H1 (cell line): ENCODE results near the gene MAP7. TPM values are rescaled to one million over a fixed set of nuclear protein-coding genes. Genes with fewer than 3 reads are reported as not detected.

ENCODE experiments used
- CTCF ChIA-PET: fragments of 300-600 bp; sonication (Branson Sonifier 250); formaldehyde crosslinking; loops from one replicate; lab custom pipeline; 2021; ENCODE audit not compliant: partially characterized antibody; lab: Charles Lee
- POLR2A ChIA-PET: fragments of 300-600 bp; sonication (Branson Sonifier 250); formaldehyde crosslinking; loops from one replicate; lab custom pipeline; 2021; ENCODE audit warnings: inconsistent platforms; ENCODE audit not compliant: partially characterized antibody; lab: Charles Lee
- DNase-seq, 2 experiments: peaks; one replicate each; pipeline versions ENCODE4 v3.0.0 to v3.0.0-alpha.2; 2010 to 2022; ENCODE audit warnings: low spot score in 2 of 2, low read depth in 1 of 2, mixed read lengths in 1 of 2
- FAIRE-seq: peaks from 2 replicates; lab custom pipeline; 2011; peaks lifted over from hg19 to GRCh38; lab: Jason Lieb, UNC
- H2AFZ ChIP-seq: 2 replicates; pipeline ENCODE4 v1.8.1; 2012; ENCODE audit warnings: low read length, inconsistent platforms
- H2AK5ac ChIP-seq: 2 replicates; pipeline ENCODE4 v1.6.1; 2013; ENCODE audit warnings: low read depth, low read length
- H2BK120ac ChIP-seq: replicated peaks from 2 replicates; pipeline ENCODE3; 2013; ENCODE audit warnings: low read depth, low read length, inconsistent platforms
- H2BK12ac ChIP-seq: 2 replicates; pipeline ENCODE4 v1.6.1; 2013; ENCODE audit warnings: low read depth, low read length
- H2BK15ac ChIP-seq: 2 replicates; pipeline ENCODE4 v1.6.1; 2013; ENCODE audit warnings: low read length
- H2BK20ac ChIP-seq: 2 replicates; pipeline ENCODE4 v1.6.1; 2013; ENCODE audit warnings: low read length
- H2BK5ac ChIP-seq: 2 replicates; pipeline ENCODE4 v1.6.1; 2013; ENCODE audit warnings: low read depth, low read length
- H3K14ac ChIP-seq: 2 replicates; pipeline ENCODE4 v1.6.1; 2013; ENCODE audit warnings: inconsistent platforms; ENCODE audit not compliant: insufficient read length
- H3K18ac ChIP-seq: 2 replicates; pipeline ENCODE4 v1.6.1; 2013; ENCODE audit warnings: low read length; ENCODE audit errors: extremely low read depth
- H3K23ac ChIP-seq: 2 replicates; pipeline ENCODE4 v1.6.1; 2013; ENCODE audit warnings: inconsistent platforms; ENCODE audit not compliant: insufficient read length
- H3K23me2 ChIP-seq: 2 replicates; pipeline ENCODE4 v1.6.1; 2013; ENCODE audit warnings: low read depth, low read length
- H3K27ac ChIP-seq: 2 replicates; pipeline ENCODE4 v1.6.1; 2011; ENCODE audit warnings: low read depth, low read length, inconsistent platforms
- H3K27me3 ChIP-seq, 4 experiments: replicated peaks in 1 of 4; 1 replicate in 1 of 4; 2 replicates in 3 of 4; pipeline versions ENCODE4 v1.6.1 to v1.8.1; 2011 to 2013; ENCODE audit warnings: low read length in 3 of 4, mild to moderate bottlenecking in 3 of 4, inconsistent platforms in 2 of 4, mixed read lengths in 2 of 4, moderate library complexity in 1 of 4; ENCODE audit not compliant: control insufficient read depth in 3 of 4, insufficient read depth in 3 of 4; ENCODE audit errors: extremely low read depth in 1 of 4
- H3K36me3 ChIP-seq, 4 experiments: 2 replicates each; pipeline versions ENCODE4 v1.6.1 to v1.8.1; 2011 to 2013; ENCODE audit warnings: mild to moderate bottlenecking in 4 of 4, low read length in 3 of 4, moderate library complexity in 2 of 4, control low read depth in 1 of 4, inconsistent platforms in 1 of 4; ENCODE audit not compliant: insufficient read depth in 4 of 4, control insufficient read depth in 2 of 4
- H3K4ac ChIP-seq: replicated peaks from 2 replicates; pipeline ENCODE3; 2013; ENCODE audit warnings: low read length, low read depth, mixed read lengths, inconsistent platforms; ENCODE audit not compliant: insufficient read length
- H3K4me1 ChIP-seq, 4 experiments: replicated peaks in 1 of 4; 1 replicate in 1 of 4; 2 replicates in 3 of 4; pipeline versions ENCODE4 v1.6.1 to v1.8.1; 2011 to 2013; ENCODE audit warnings: low read length in 3 of 4, inconsistent platforms in 2 of 4, mixed read lengths in 1 of 4; ENCODE audit not compliant: insufficient read depth in 4 of 4, control insufficient read depth in 3 of 4
- H3K4me2 ChIP-seq, 2 experiments: 2 replicates each; pipeline versions ENCODE4 v1.6.1 to v1.8.1; 2011 to 2013; ENCODE audit warnings: low read depth in 2 of 2, low read length in 2 of 2, control low read depth in 1 of 2, inconsistent platforms in 1 of 2, mild to moderate bottlenecking in 1 of 2; ENCODE audit not compliant: insufficient read depth in 1 of 2
- H3K4me3 ChIP-seq, 4 experiments: fragments of 200-600, 300-600 bp in 1 of 4; sonication (generic), shearing (Covaris generic), sonication (Bioruptor Twin) in 1 of 4; 2 replicates each; pipeline versions ENCODE4 v1.5.1 to v1.8.1; 2011 to 2016; ENCODE audit warnings: low read length in 4 of 4, low read depth in 3 of 4, control low read depth in 2 of 4, inconsistent platforms in 2 of 4, mild to moderate bottlenecking in 2 of 4, mixed read lengths in 1 of 4, moderate library complexity in 1 of 4; ENCODE audit not compliant: insufficient read depth in 2 of 4; ENCODE audit errors: extremely low read depth in 1 of 4
- H3K56ac ChIP-seq: replicated peaks from 2 replicates; pipeline ENCODE3; 2013; ENCODE audit warnings: low read depth, mild to moderate bottlenecking, mixed read lengths, low read length, inconsistent platforms; ENCODE audit not compliant: insufficient read length
- H3K79me1 ChIP-seq: 2 replicates; pipeline ENCODE4 v1.6.1; 2013; ENCODE audit warnings: low read depth, low read length, control low read depth
- H3K79me2 ChIP-seq, 2 experiments: 2 replicates each; pipeline versions ENCODE4 v1.6.1 to v1.8.1; 2012 to 2013; ENCODE audit warnings: low read length in 2 of 2, mild to moderate bottlenecking in 2 of 2, inconsistent platforms in 1 of 2; ENCODE audit not compliant: insufficient read depth in 2 of 2, control insufficient read depth in 1 of 2
- H3K9ac ChIP-seq, 4 experiments: replicated peaks in 1 of 4; 1 replicate in 1 of 4; 2 replicates in 3 of 4; pipeline versions ENCODE4 v1.6.1 to v1.8.1; 2011 to 2013; ENCODE audit warnings: low read depth in 3 of 4, low read length in 3 of 4, control low read depth in 2 of 4, mild to moderate bottlenecking in 2 of 4, moderate library complexity in 2 of 4, inconsistent platforms in 1 of 4; ENCODE audit errors: extremely low read depth in 1 of 4
- H3K9me3 ChIP-seq, 2 experiments: 2 replicates each; pipeline versions ENCODE4 v1.6.1 to v1.8.1; 2012 to 2013; ENCODE audit warnings: mild to moderate bottlenecking in 2 of 2, moderate library complexity in 2 of 2, control low read depth in 1 of 2, inconsistent platforms in 1 of 2, low read depth in 1 of 2, low read length in 1 of 2, mixed read lengths in 1 of 2; ENCODE audit not compliant: insufficient read depth in 2 of 2
- H4K20me1 ChIP-seq, 2 experiments: replicated peaks in 1 of 2; 2 replicates each; pipeline versions ENCODE3 to v1.8.1; 2011 to 2013; ENCODE audit warnings: inconsistent platforms in 2 of 2, low read length in 2 of 2, mild to moderate bottlenecking in 1 of 2; ENCODE audit not compliant: insufficient read depth in 2 of 2, control insufficient read depth in 1 of 2
- H4K5ac ChIP-seq: 2 replicates; pipeline ENCODE4 v1.6.1; 2013; ENCODE audit warnings: low read length, low read depth, mixed read lengths, inconsistent platforms; ENCODE audit not compliant: insufficient read length
- H4K8ac ChIP-seq: 2 replicates; pipeline ENCODE4 v1.8.0; 2013; ENCODE audit warnings: mild to moderate bottlenecking, moderate library complexity, low read length, inconsistent platforms; ENCODE audit not compliant: insufficient read depth; ENCODE audit errors: extremely low read depth
- H4K91ac ChIP-seq: replicated peaks from 2 replicates; pipeline ENCODE3; 2013; ENCODE audit warnings: low read length, mixed read lengths, inconsistent platforms; ENCODE audit not compliant: insufficient read length
- ASH2L ChIP-seq: fragments of 200-600, 300-600 bp; sonication (generic); IDR thresholded peaks from one replicate; pipeline ENCODE4 v1.7.1; 2017; ENCODE audit warnings: low read length
- BACH1 ChIP-seq: IDR thresholded peaks from 2 replicates; pipeline ENCODE4 v1.6.1; 2012; ENCODE audit warnings: low read length, improper control_type of control experiment
- BRCA1 ChIP-seq: IDR thresholded peaks from 2 replicates; pipeline ENCODE4 v1.6.1; 2012; ENCODE audit warnings: low read depth, low read length, improper control_type of control experiment
- JUND ChIP-seq: IDR thresholded peaks from 2 replicates; pipeline ENCODE4 v1.6.1; 2011; ENCODE audit warnings: mild to moderate bottlenecking, improper control_type of control experiment, low read length
- RBBP5 ChIP-seq: IDR thresholded peaks from 2 replicates; pipeline ENCODE4 v1.7.1; 2012; ENCODE audit warnings: low read depth, mild to moderate bottlenecking, inconsistent platforms, low read length, moderate library complexity, borderline replicate concordance
- RXRA ChIP-seq: IDR thresholded peaks from 2 replicates; pipeline ENCODE4 v1.6.1; 2011; ENCODE audit warnings: low read depth, mild to moderate bottlenecking, low read length, moderate library complexity; ENCODE audit not compliant: insufficient read depth
- SRF ChIP-seq: IDR thresholded peaks from 2 replicates; pipeline ENCODE4 v1.6.1; 2011; ENCODE audit warnings: mild to moderate bottlenecking, low read depth, low read length, moderate library complexity
- TAF7 ChIP-seq: optimal IDR thresholded peaks from 2 replicates; pipeline ENCODE3; 2011; ENCODE audit warnings: low read depth, mild to moderate bottlenecking, inconsistent platforms, low read length, moderate library complexity, borderline replicate concordance
- TBP ChIP-seq: IDR thresholded peaks from 2 replicates; pipeline ENCODE4 v1.6.1; 2011; ENCODE audit warnings: low read depth, low read length, improper control_type of control experiment
- TCF12 ChIP-seq: IDR thresholded peaks from 2 replicates; pipeline ENCODE4 v1.6.1; 2011; ENCODE audit warnings: low read depth, mild to moderate bottlenecking, low read length
- YY1 ChIP-seq: IDR thresholded peaks from 2 replicates; pipeline ENCODE4 v1.6.1; 2011; ENCODE audit warnings: low read depth, mild to moderate bottlenecking, low read length
- WGBS, 2 experiments: shearing (Covaris generic) in 1 of 2; methylation state at CpG; one replicate each; pipeline versions ENCODE4 v1.1.6 to v1.1.7; 2013 to 2015; ENCODE audit warnings: low lambda C conversion rate in 2 of 2, mixed read lengths in 2 of 2, inconsistent platforms in 1 of 2, low coverage in 1 of 2, missing lambda C conversion rate in 1 of 2; ENCODE audit not compliant: insufficient replicate concordance in 2 of 2, insufficient coverage in 1 of 2, insufficient read length in 1 of 2; ENCODE audit errors: extremely low coverage in 1 of 2, missing lambda C conversion rate in 1 of 2; 5-methylcytosine and 5-hydroxymethylcytosine counted together
- polyA plus RNA-seq, 7 experiments: library from polyadenylated mRNA; depleted of rRNA in 3 of 7; stranded (reverse) in 5 of 7; unstranded in 2 of 7; fragments of >200 nt in 5 of 7; fragments of 200-250 nt in 2 of 7; gene quantifications; 1 replicate in 5 of 7; 2 replicates in 1 of 7; 4 replicates in 1 of 7; pipeline versions ENCODE4 v1.2.1 to v1.2.3, GENCODE V29; 2011 to 2013; ENCODE audit warnings: missing spikeins in 2 of 7, mixed read lengths in 2 of 7
- total RNA-seq: library from RNA; stranded (reverse); fragmentation: NEBNext Ultra II Directional; extraction: Animal tissue kit (Norgen Biotek cat#: 25700); gene quantifications from 2 replicates; pipeline ENCODE4 v1.2.1, GENCODE V29; 2021
- TF ChIP-seq, protein P1 (sequence below): IDR thresholded peaks from 2 replicates; pipeline ENCODE4 v1.6.1; 2012; ENCODE audit warnings: inconsistent platforms
- TF ChIP-seq, protein P2 (sequence below): IDR thresholded peaks from 2 replicates; pipeline ENCODE4 v1.6.1; 2012; ENCODE audit warnings: inconsistent platforms

MAP7 gene
- total and polyA plus RNA-seq, 2 of the 8 experiments (the other 6 are each of a cell fraction or from before 2014, with no cell fraction given) = 13.5 to 66.9 TPM

- H3K9ac ChIP-seq = no peak overlapping the region
- no peak overlapping the region for H3K4ac ChIP-seq
- H4K20me1 ChIP-seq = no peaks in the 10 kb centered on the region
- H3K23me2 ChIP-seq = no peaks in the 10 kb centered on the region
- H2BK120ac ChIP-seq = no peak overlapping the region
- FAIRE-seq (no peak), DNase-seq (no peak)
- H3K23ac ChIP-seq = no peak overlapping the region
- no peak overlapping the region for H3K27ac ChIP-seq
- H2BK5ac ChIP-seq = no peak overlapping the region
- H3K18ac ChIP-seq = no peak overlapping the region
- H3K4me3 ChIP-seq = no peak overlapping the region
- H3K4me1 ChIP-seq = no peaks in the 10 kb centered on the region; a peak in 1 of 7 replicates
- no peak overlapping the region for H2BK15ac ChIP-seq
- peaks cover 0 to 3% (median 0%) of the 10 kb centered on the region in 4 experiments; a peak in 3 of 8 replicates for H3K36me3 ChIP-seq
- WGBS, 2 experiments = 89% methylated on average over 3 of the region's 3 CpGs; no CpG with 5 or more reads in 1 of the 2 experiments
- H2AK5ac ChIP-seq = no peak overlapping the region
- POLR2A ChIA-PET = no interaction called here
- no peaks in the 10 kb centered on the region for H3K27me3 ChIP-seq
- no peak overlapping the region for H3K14ac ChIP-seq
- CTCF ChIA-PET = interaction anchor here (0.6 to 1.3 kb wide), 2 partner anchors 15 to 135 kb away, joined by 3 read pairs; no protein-coding TSS in a partner anchor
- peaks cover 2% of the 10 kb centered on the region; the same call in 1 of the 2 replicates for H3K79me1 ChIP-seq
- H4K91ac ChIP-seq = no peak overlapping the region
- no peak overlapping the region for H4K8ac ChIP-seq
- no peak overlapping the region for H2BK20ac ChIP-seq
- no peaks in the 10 kb centered on the region for H3K9me3 ChIP-seq
- H2AFZ ChIP-seq = no peak overlapping the region
- H2BK12ac ChIP-seq = no peak overlapping the region
- no peaks in the 10 kb centered on the region for H3K79me2 ChIP-seq
- H3K4me2 ChIP-seq = no peak overlapping the region
- H3K56ac ChIP-seq = no peak overlapping the region
- no peak overlapping the region for H4K5ac ChIP-seq
- TF ChIP-seq TAF7 (no peak), BACH1 (no peak), YY1 (no peak), RXRA (no peak), TBP (no peak), JUND (no peak), SRF (no peak), ASH2L (no peak), TCF12 (no peak), BRCA1 (no peak), RBBP5 (no peak)
- TF ChIP-seq, protein P1, sequence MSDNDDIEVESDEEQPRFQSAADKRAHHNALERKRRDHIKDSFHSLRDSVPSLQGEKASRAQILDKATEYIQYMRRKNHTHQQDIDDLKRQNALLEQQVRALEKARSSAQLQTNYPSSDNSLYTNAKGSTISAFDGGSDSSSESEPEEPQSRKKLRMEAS = no peak
- TF ChIP-seq, protein P2, sequence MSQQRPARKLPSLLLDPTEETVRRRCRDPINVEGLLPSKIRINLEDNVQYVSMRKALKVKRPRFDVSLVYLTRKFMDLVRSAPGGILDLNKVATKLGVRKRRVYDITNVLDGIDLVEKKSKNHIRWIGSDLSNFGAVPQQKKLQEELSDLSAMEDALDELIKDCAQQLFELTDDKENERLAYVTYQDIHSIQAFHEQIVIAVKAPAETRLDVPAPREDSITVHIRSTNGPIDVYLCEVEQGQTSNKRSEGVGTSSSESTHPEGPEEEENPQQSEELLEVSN = no peak
Measured at GRCh38 chr6:136404007-136404406, 146.2 kb downstream of the MAP7 start.
